Heart right ventricle (tissue), 16 donors: ENCODE results near the gene SRGAP2B. TPM values are rescaled to one million over a fixed set of nuclear protein-coding genes. Genes with fewer than 3 reads are reported as not detected.
"Not testable (repeated sequence)": the region's sequence is repeated elsewhere in the genome, so short reads cannot be mapped to it uniquely, and the experiment has no call there.

Source experiments
- ATAC-seq, 8 donors: fragments of 200-7000 bp; cut with Tn5 transposase; one replicate each; pipeline ENCODE4 v1.9.1; 2020; ENCODE audit warnings: mild to moderate bottlenecking in 8 of 8, moderate library complexity in 8 of 8, moderate number of reproducible peaks in 1 of 8
- DNase-seq, 2 donors: peaks; one replicate each; pipeline ENCODE4 v3.0.0-alpha.2; 2020
- H3K27ac ChIP-seq, 10 donors: fragments of 200-600 bp; sonication (generic) in 2 of 10; one replicate each; pipeline versions ENCODE4 v1.5.0 to v1.8.0; 2020 to 2022; ENCODE audit warnings: mild to moderate bottlenecking in 3 of 10
- H3K27me3 ChIP-seq, 7 donors: fragments of 200-600 bp; one replicate each; pipeline ENCODE4 v1.8.0; 2021 to 2022; ENCODE audit warnings: mild to moderate bottlenecking in 2 of 7
- H3K36me3 ChIP-seq, 9 donors: fragments of 200-600 bp; sonication (generic) in 1 of 9; one replicate each; pipeline versions ENCODE4 v1.5.0 to v1.8.0; 2020 to 2022; ENCODE audit warnings: mild to moderate bottlenecking in 2 of 9
- H3K4me1 ChIP-seq, 9 donors: fragments of 200-600 bp; sonication (generic) in 1 of 9; one replicate each; pipeline versions ENCODE4 v1.5.0 to v1.8.0; 2020 to 2022; ENCODE audit warnings: mild to moderate bottlenecking in 4 of 9
- H3K4me3 ChIP-seq, 10 donors: fragments of 200-600 bp; sonication (generic) in 2 of 10; one replicate each; pipeline versions ENCODE4 v1.5.0 to v1.8.0; 2020 to 2022; ENCODE audit warnings: mild to moderate bottlenecking in 7 of 10, moderate library complexity in 2 of 10
- H3K9me3 ChIP-seq, 11 donors: fragments of 200-600 bp in 10 of 11; sonication (generic) in 2 of 11; one replicate each; pipeline versions ENCODE4 v1.5.0 to v1.8.0; 2013 to 2022; ENCODE audit warnings: mild to moderate bottlenecking in 2 of 11, control low read depth in 1 of 11, moderate library complexity in 1 of 11
- WGBS, 2 donors: extraction: QIAGEN DNeasy Blood & Tissue Kit; methylation state at CpG; one replicate each; pipeline ENCODE4 v1.1.7; 2013; ENCODE audit warnings: inconsistent platforms in 1 of 2; 5-methylcytosine and 5-hydroxymethylcytosine counted together
- intact Hi-C, 10 donors: fragments of 100-400 bp; cut with DNase I; formaldehyde crosslinking; loops; one replicate each; pipeline versions ENCODE4 v1.11.1 to v1.14.2; 2022
- polyA plus RNA-seq, 2 donors: library from polyadenylated mRNA; stranded (reverse); fragments of 200-250 nt; gene quantifications; one replicate each; pipeline ENCODE4 v1.2.3, GENCODE V29; 2013
- total RNA-seq, 10 donors: library from RNA; stranded (reverse); fragmentation: NEBNext Ultra II Directional in 3 of 10; extraction: Animal tissue kit (Norgen Biotek cat#: 25700) in 3 of 10; gene quantifications; one replicate each; pipeline versions ENCODE4 v1.2.1 to v1.2.4, GENCODE V29; 2021 to 2023
- donor health status: Arrhythmogenic right ventricular cardiomyopathy.
- donor health status: ischemic (EF 13 %, LVEDD 7.1; RV severe dilation, severe dysfunction).
- donor health status: healthy with polysubstance abuse.
- donor health status: DM: no; HTN: yes; CAD: no.
- donor health status: DM: no; HTN: no; CAD: no.
- donor health status: ischemic (EF 25% LVEDD 6.9; RV normal size, moderate dysfunction).
- donor health status: ischemic (EF 25% LVEDD 5.7; RV mildly dilated, moderate dysfunction).
- donor health status: healthy.
- donor health status: DM: yes; HTN: yes; CAD: no.
- donor health status: Ischemic cardiomyopathy.
- donor health status: ischemic (EF 35%, LVEDD 5.7; RV mildly dilated, moderate dysfunction).
- donor health status: nonischemic (EF 11% LVEDD 7.7; RV severe dilation, severe dysfunction).
- donor health status: DM: yes; HTN: yes; CAD: no.
- donor health status: PGD.
- donor health status: ischemic (EF 29% LVEDD 5.4; RV normal size, mild dysfunction).
- donor health status: nonischemic (EF 23%, LVEDD 6.1; RV moderate dilation, normal function).

SRGAP2B gene
- total and polyA plus RNA-seq, 12 donors, result 3.5 to 14.0 (median 9.5) TPM

- WGBS, 2 donors, result 57 to 62% methylated on average over 2 of the region's 12 CpGs
- H3K27me3 ChIP-seq, intact Hi-C loops, H3K4me3 ChIP-seq, H3K27ac ChIP-seq, DNase-seq, H3K9me3 ChIP-seq, H3K4me1 ChIP-seq, H3K36me3 ChIP-seq: not testable (repeated sequence)
- peak; percentile 23 to 60 (median 52) for ATAC-seq
Observed at GRCh38 chr1:144913977-144914734, 181.0 kb downstream of the SRGAP2B start.

- WGBS, 2 donors, result no CpG with 5 or more reads among the region's 3 CpGs
- intact Hi-C loops, DNase-seq, H3K27me3 ChIP-seq, ATAC-seq, H3K27ac ChIP-seq, H3K4me1 ChIP-seq, H3K4me3 ChIP-seq, H3K9me3 ChIP-seq, H3K36me3 ChIP-seq: not testable (repeated sequence)
Observed at GRCh38 chr1:144913458-144913857, 181.7 kb downstream of the SRGAP2B start.

GRCh38 chr1:144910729-144911128 lies 184.4 kb downstream of the SRGAP2B start:
- H3K36me3 ChIP-seq, H3K27me3 ChIP-seq, DNase-seq, H3K9me3 ChIP-seq, intact Hi-C loops, H3K27ac ChIP-seq, H3K4me3 ChIP-seq, H3K4me1 ChIP-seq: not testable (repeated sequence)
- peak in 7 of 8 donors; percentile 42 to 63 (median 60) for ATAC-seq
- WGBS, 2 donors, result no CpG with 5 or more reads among the region's 5 CpGs

- intact Hi-C loops, H3K4me1 ChIP-seq, ATAC-seq, H3K36me3 ChIP-seq, H3K27me3 ChIP-seq, H3K9me3 ChIP-seq, H3K27ac ChIP-seq, DNase-seq, H3K4me3 ChIP-seq: not testable (repeated sequence)
- WGBS, 2 donors, result no CpG with 5 or more reads among the region's 6 CpGs
Observed at GRCh38 chr1:144900841-144901240, 194.3 kb downstream of the SRGAP2B start.

- H3K9me3 ChIP-seq, H3K4me3 ChIP-seq, intact Hi-C loops, H3K27me3 ChIP-seq, H3K4me1 ChIP-seq, H3K36me3 ChIP-seq, DNase-seq, H3K27ac ChIP-seq: not testable (repeated sequence)
- peak; percentile 91 to 96 (median 94) for ATAC-seq
- WGBS, 2 donors, result no CpG with 5 or more reads among the region's 5 CpGs
Observed at GRCh38 chr1:144894454-144895201, 200.5 kb downstream of the SRGAP2B start.

GRCh38 chr1:144893710-144894438 lies 201.3 kb downstream of the SRGAP2B start:
- H3K4me1 ChIP-seq, DNase-seq, intact Hi-C loops, H3K9me3 ChIP-seq, H3K27me3 ChIP-seq, H3K36me3 ChIP-seq, H3K27ac ChIP-seq, H3K4me3 ChIP-seq: not testable (repeated sequence)
- 50 to 58% methylated on average over 3 of the region's 9 CpGs for WGBS, 2 donors
- peak; percentile 22 to 68 (median 46) for ATAC-seq

- intact Hi-C loops, H3K27me3 ChIP-seq, H3K36me3 ChIP-seq, H3K4me3 ChIP-seq, H3K27ac ChIP-seq, DNase-seq, H3K4me1 ChIP-seq, H3K9me3 ChIP-seq: not testable (repeated sequence)
- ATAC-seq, result peak; percentile 16 to 74 (median 58)
- no CpG with 5 or more reads among the region's 7 CpGs for WGBS, 2 donors
Observed at GRCh38 chr1:144893062-144893461, 202.1 kb downstream of the SRGAP2B start.

- H3K36me3 ChIP-seq, H3K9me3 ChIP-seq, H3K27me3 ChIP-seq, H3K27ac ChIP-seq, H3K4me1 ChIP-seq, DNase-seq, ATAC-seq, H3K4me3 ChIP-seq, intact Hi-C loops: not testable (repeated sequence)
- no CpG with 5 or more reads among the region's 3 CpGs for WGBS, 2 donors
Observed at GRCh38 chr1:144889450-144890115, 205.5 kb downstream of the SRGAP2B start.

- WGBS, 2 donors, result 0 to 1% methylated on average over 34 to 47 of the region's 47 CpGs
- intact Hi-C loops, result not testable (repeated sequence)
Observed at GRCh38 chr1:144883022-144883421, 212.1 kb downstream of the SRGAP2B start.

GRCh38 chr1:144882343-144882742 lies 212.8 kb downstream of the SRGAP2B start:
- H3K27ac ChIP-seq, H3K9me3 ChIP-seq, H3K27me3 ChIP-seq, intact Hi-C loops, ATAC-seq, DNase-seq, H3K4me1 ChIP-seq, H3K36me3 ChIP-seq: not testable (repeated sequence)
- WGBS, 2 donors, result 0% methylated on average over 8 to 11 of the region's 42 CpGs
- peak overlapping the region in 2 of 10 donors; percentile 29 for H3K4me3 ChIP-seq

More at GRCh38 chr1:144883022-144883421, 212.1 kb downstream of the SRGAP2B start:
- H3K4me1 ChIP-seq, ATAC-seq, H3K36me3 ChIP-seq, H3K27me3 ChIP-seq, H3K27ac ChIP-seq, H3K9me3 ChIP-seq: not testable (repeated sequence)
- H3K4me3 ChIP-seq, result peak overlapping the region in 9 of 10 donors; percentile 28 to 51 (median 36)
- peak in 1 of 2 donors; percentile 13 for DNase-seq
